Hepatocyte (in vitro differentiated cells): ENCODE measurements around the gene YEATS2. TPM values are rescaled to one million over a fixed set of nuclear protein-coding genes. Genes with fewer than 3 reads are reported as not detected.

Experiments
- DNase-seq: peaks from one replicate; pipeline ENCODE4 v3.0.0-alpha.2; 2016; ENCODE audit warnings: low spot score
- H2AFZ ChIP-seq: fragments of 200-600 bp; sonication (generic); 2 replicates; pipeline ENCODE4 v1.6.0; 2016; ENCODE audit warnings: antibody characterized with exemption, mild to moderate bottlenecking
- H3K27ac ChIP-seq: fragments of 200-600 bp; sonication (generic); 2 replicates; pipeline ENCODE4 v1.5.1; 2016; ENCODE audit warnings: mild to moderate bottlenecking
- H3K27me3 ChIP-seq: fragments of 200-600 bp; sonication (generic); 2 replicates; pipeline ENCODE4 v1.6.1; 2016
- H3K36me3 ChIP-seq: fragments of 200-600 bp; sonication (generic); replicated peaks from 2 replicates; pipeline ENCODE4 v1.5.1; 2016; ENCODE audit warnings: low read depth; ENCODE audit not compliant: insufficient read depth
- H3K4me1 ChIP-seq: fragments of 200-600 bp; sonication (generic); 2 replicates; pipeline ENCODE4 v1.5.1; 2016; ENCODE audit warnings: mild to moderate bottlenecking, moderate library complexity; ENCODE audit not compliant: insufficient read depth
- H3K4me2 ChIP-seq: fragments of 200-600 bp; sonication (generic); 2 replicates; pipeline ENCODE4 v1.6.0; 2016
- H3K4me3 ChIP-seq: fragments of 200-600 bp; sonication (generic); 2 replicates; pipeline ENCODE4 v1.5.1; 2016; ENCODE audit warnings: mild to moderate bottlenecking
- H3K79me2 ChIP-seq: fragments of 200-600 bp; sonication (generic); 2 replicates; pipeline ENCODE4 v1.6.0; 2017; ENCODE audit warnings: mild to moderate bottlenecking
- H3K9me2 ChIP-seq: fragments of 200-600 bp; sonication (generic); replicated peaks from 2 replicates; pipeline ENCODE4 v1.6.0; 2017; ENCODE audit warnings: mild to moderate bottlenecking; ENCODE audit not compliant: insufficient read depth
- H3K9me3 ChIP-seq: fragments of 200-600 bp; sonication (generic); 2 replicates; pipeline ENCODE4 v1.5.1; 2016; ENCODE audit warnings: low read depth, mild to moderate bottlenecking
- H4K20me1 ChIP-seq: fragments of 200-600 bp; sonication (generic); 2 replicates; pipeline ENCODE4 v1.6.0; 2016; ENCODE audit warnings: mild to moderate bottlenecking; ENCODE audit not compliant: insufficient read depth, poor library complexity, severe bottlenecking
- CTCF ChIP-seq: fragments of 200-600 bp; sonication (generic); IDR thresholded peaks from 2 replicates; pipeline ENCODE4 v1.5.1; 2016; ENCODE audit warnings: antibody characterized with exemption, mild to moderate bottlenecking; ENCODE audit not compliant: poor library complexity
- EZH2 ChIP-seq: fragments of 200-600 bp; sonication (generic); IDR thresholded peaks from 2 replicates; pipeline ENCODE4 v1.6.1; 2016; ENCODE audit warnings: antibody characterized with exemption, mild to moderate bottlenecking, borderline replicate concordance
- EZH2phosphoT487 ChIP-seq: fragments of 200-600 bp; sonication (generic); IDR thresholded peaks from one replicate; pipeline ENCODE4 v1.6.1; 2018; ENCODE audit warnings: antibody characterized with exemption, mild to moderate bottlenecking, low read depth, moderate library complexity; ENCODE audit not compliant: unreplicated experiment, severe bottlenecking
- WGBS: methylation state at CpG from one replicate; pipeline ENCODE4 v1.1.6; 2016; ENCODE audit warnings: low lambda C conversion rate; ENCODE audit errors: missing lambda C conversion rate; 5-methylcytosine and 5-hydroxymethylcytosine counted together
- polyA plus RNA-seq: library from polyadenylated mRNA; unstranded; fragments of >200 nt; fragmentation: Nextera tagmentation; extraction: Ambion mirVana; gene quantifications from 2 replicates; pipeline ENCODE4 v1.2.1, GENCODE V29; 2016
- total RNA-seq: library from RNA; depleted of rRNA; stranded (reverse); fragments of >200 nt; gene quantifications from 2 replicates; pipeline ENCODE4 v1.2.3, GENCODE V29; 2014

YEATS2 gene
- total and polyA plus RNA-seq, 2 experiments from 2014 or later, result 12.5 to 21.5 TPM

- Histone ChIP-seq H3K4me1 (no peaks in the 10 kb centered on the region), H3K27ac (no peak overlapping the region), H2AFZ (no peak overlapping the region), H3K36me3 (peaks cover 13% of the 10 kb centered on the region), H3K79me2 (peaks cover 88% of the 10 kb centered on the region), H3K4me2 (no peak overlapping the region), H3K9me3 (peaks cover 36% of the 10 kb centered on the region), H4K20me1 (peaks cover 2% of the 10 kb centered on the region), H3K27me3 (no peaks in the 10 kb centered on the region), H3K4me3 (no peak overlapping the region), H3K9me2 (no peaks in the 10 kb centered on the region)
- no peak for DNase-seq
- 100% methylated on average over 1 of the region's 1 CpG for WGBS
- TF ChIP-seq EZH2phosphoT487 (no peak), EZH2 (no peak), CTCF (no peak)
These were observed 42.9 kb upstream of the YEATS2 start for GRCh38 chr3:183654727-183655126.

- no peaks in the 10 kb centered on the region for H4K20me1 ChIP-seq
- H3K4me3 ChIP-seq, result no peak overlapping the region
- no peaks in the 10 kb centered on the region for H3K27me3 ChIP-seq
- no peaks in the 10 kb centered on the region for H3K9me2 ChIP-seq
- no peak for DNase-seq
- H3K36me3 ChIP-seq, result peaks cover 3% of the 10 kb centered on the region
- H3K27ac ChIP-seq, result no peak overlapping the region
- no peaks in the 10 kb centered on the region for H3K9me3 ChIP-seq
- peaks cover 48% of the 10 kb centered on the region for H3K79me2 ChIP-seq
- H3K4me2 ChIP-seq, result no peak overlapping the region
- WGBS, result 80% methylated on average over 3 of the region's 3 CpGs
- H2AFZ ChIP-seq, result no peak overlapping the region
- no peak for TF ChIP-seq CTCF
- no peak for TF ChIP-seq EZH2phosphoT487
- TF ChIP-seq EZH2, result no peak
- no peaks in the 10 kb centered on the region for H3K4me1 ChIP-seq
These were observed 35.5 kb upstream of the YEATS2 start for GRCh38 chr3:183662099-183662498.

- Histone ChIP-seq H3K27me3 (no peaks in the 10 kb centered on the region), H3K4me3 (no peak overlapping the region), H3K4me1 (no peaks in the 10 kb centered on the region), H3K9me3 (no peaks in the 10 kb centered on the region), H3K27ac (no peak overlapping the region), H4K20me1 (no peaks in the 10 kb centered on the region), H2AFZ (no peak overlapping the region), H3K79me2 (peaks cover 22% of the 10 kb centered on the region), H3K4me2 (no peak overlapping the region), H3K36me3 (no peaks in the 10 kb centered on the region), H3K9me2 (no peaks in the 10 kb centered on the region)
- 86% methylated on average over 3 of the region's 3 CpGs for WGBS
- no peak for TF ChIP-seq EZH2
- TF ChIP-seq CTCF, result no peak
- no peak for TF ChIP-seq EZH2phosphoT487
- DNase-seq, result no peak
These were observed 32.6 kb upstream of the YEATS2 start for GRCh38 chr3:183664913-183665381.

- Histone ChIP-seq H3K9me2 (no peaks in the 10 kb centered on the region), H3K4me1 (no peaks in the 10 kb centered on the region), H3K79me2 (no peaks in the 10 kb centered on the region), H3K9me3 (no peaks in the 10 kb centered on the region), H3K4me2 (no peak overlapping the region), H3K4me3 (no peak overlapping the region), H3K27ac (no peak overlapping the region), H2AFZ (no peak overlapping the region), H3K27me3 (no peaks in the 10 kb centered on the region), H3K36me3 (no peaks in the 10 kb centered on the region), H4K20me1 (no peaks in the 10 kb centered on the region)
- TF ChIP-seq EZH2phosphoT487 (no peak), CTCF (no peak)
- DNase-seq, result no peak
- WGBS, result 95% methylated on average over 3 of the region's 3 CpGs
These were observed 17.5 kb upstream of the YEATS2 start for GRCh38 chr3:183680061-183680460.
